GM21390 (cell line): ENCODE results near the gene DCLK1.
A peak's percentile ranks its signal among the peaks of the same experiment; 100 is the strongest.

Experiments used
- ATAC-seq: cut with Tn5 transposase; IDR thresholded peaks from one replicate; pipeline ENCODE4 v1.9.1; 2021; ENCODE audit not compliant: unreplicated experiment

Gene DCLK1

GRCh38 chr13:35722458-35723052 is 408.6 kb downstream of the DCLK1 start:
- ATAC-seq: no peak

GRCh38 chr13:35720690-35721554 is 410.3 kb downstream of the DCLK1 start:
- ATAC-seq: peak; percentile 51

- ATAC-seq: no peak
Observed at GRCh38 chr13:35720290-35720689, 410.9 kb downstream of the DCLK1 start.
